ENCODE measurements around the gene OR4X1. TPM values are rescaled to one million over a fixed set of nuclear protein-coding genes. Genes with fewer than 3 reads are reported as not detected.
"Not testable (repeated sequence)": the region's sequence is repeated elsewhere in the genome, so short reads cannot be mapped to it uniquely, and the experiment has no call there.

OR4X1 gene, protein sequence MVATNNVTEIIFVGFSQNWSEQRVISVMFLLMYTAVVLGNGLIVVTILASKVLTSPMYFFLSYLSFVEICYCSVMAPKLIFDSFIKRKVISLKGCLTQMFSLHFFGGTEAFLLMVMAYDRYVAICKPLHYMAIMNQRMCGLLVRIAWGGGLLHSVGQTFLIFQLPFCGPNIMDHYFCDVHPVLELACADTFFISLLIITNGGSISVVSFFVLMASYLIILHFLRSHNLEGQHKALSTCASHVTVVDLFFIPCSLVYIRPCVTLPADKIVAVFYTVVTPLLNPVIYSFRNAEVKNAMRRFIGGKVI
- total RNA-seq = not detected

DNA sequence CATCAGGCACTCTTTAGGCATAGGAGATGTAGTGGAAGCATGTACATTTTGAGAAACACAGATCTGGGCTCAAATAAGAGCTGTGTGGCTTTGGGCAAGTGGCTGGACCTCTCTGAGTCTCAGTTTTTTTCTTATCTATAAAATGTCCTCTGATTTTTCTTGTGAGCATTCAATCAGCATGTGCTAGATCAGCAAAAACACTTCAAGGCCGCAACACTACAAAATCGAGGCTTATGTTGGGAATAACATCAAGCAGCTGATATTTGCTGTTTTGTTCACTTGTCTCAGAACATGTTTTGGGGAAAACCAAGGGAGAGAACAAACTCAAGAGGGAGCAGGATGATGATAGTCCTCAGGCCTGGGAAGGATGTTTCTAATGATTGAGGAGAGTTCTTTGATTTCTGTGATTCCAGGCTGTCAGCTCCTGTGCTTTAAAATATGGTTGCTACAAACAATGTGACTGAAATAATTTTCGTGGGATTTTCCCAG lies at the start of gene OR4X1:
Gene OR4X1, plus strand, starts transcription at position 439 of the 489 bp plus-strand sequence. Its CDS starts 0 bp downstream, at position 439.
- no peak within 1 kb of the TSS for H3K4me3 ChIP-seq
- peaks cover 0 to 4% (median 0%) of the 10 kb centered on the region in 3 donors for H3K9me3 ChIP-seq
- TF ChIP-seq POLR2A (IDR thresholded peaks at IDR 0.05) (no peak), POLR2AphosphoS5 (IDR thresholded peaks at IDR 0.05) (no peak), EP300 (IDR thresholded peaks at IDR 0.05) (no peak)
- TF ChIP-seq, protein P1, sequence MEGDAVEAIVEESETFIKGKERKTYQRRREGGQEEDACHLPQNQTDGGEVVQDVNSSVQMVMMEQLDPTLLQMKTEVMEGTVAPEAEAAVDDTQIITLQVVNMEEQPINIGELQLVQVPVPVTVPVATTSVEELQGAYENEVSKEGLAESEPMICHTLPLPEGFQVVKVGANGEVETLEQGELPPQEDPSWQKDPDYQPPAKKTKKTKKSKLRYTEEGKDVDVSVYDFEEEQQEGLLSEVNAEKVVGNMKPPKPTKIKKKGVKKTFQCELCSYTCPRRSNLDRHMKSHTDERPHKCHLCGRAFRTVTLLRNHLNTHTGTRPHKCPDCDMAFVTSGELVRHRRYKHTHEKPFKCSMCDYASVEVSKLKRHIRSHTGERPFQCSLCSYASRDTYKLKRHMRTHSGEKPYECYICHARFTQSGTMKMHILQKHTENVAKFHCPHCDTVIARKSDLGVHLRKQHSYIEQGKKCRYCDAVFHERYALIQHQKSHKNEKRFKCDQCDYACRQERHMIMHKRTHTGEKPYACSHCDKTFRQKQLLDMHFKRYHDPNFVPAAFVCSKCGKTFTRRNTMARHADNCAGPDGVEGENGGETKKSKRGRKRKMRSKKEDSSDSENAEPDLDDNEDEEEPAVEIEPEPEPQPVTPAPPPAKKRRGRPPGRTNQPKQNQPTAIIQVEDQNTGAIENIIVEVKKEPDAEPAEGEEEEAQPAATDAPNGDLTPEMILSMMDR (IDR thresholded peaks at IDR 0.05) = no peak
- 27% methylated on average over 2 of the region's 3 CpGs; no CpG with 5 or more reads in 1 of the 2 donors for WGBS, 2 donors (ENCODE audit: low coverage in 1 of 2)
- H3K27me3 ChIP-seq = no peaks in the 10 kb centered on the region
- no peak for ATAC-seq
- H3K27ac ChIP-seq = no peak within 1 kb of the TSS
- no peaks in the 10 kb centered on the region for H3K4me1 ChIP-seq
- no peaks in the 10 kb centered on the region for H3K36me3 ChIP-seq

DNA sequence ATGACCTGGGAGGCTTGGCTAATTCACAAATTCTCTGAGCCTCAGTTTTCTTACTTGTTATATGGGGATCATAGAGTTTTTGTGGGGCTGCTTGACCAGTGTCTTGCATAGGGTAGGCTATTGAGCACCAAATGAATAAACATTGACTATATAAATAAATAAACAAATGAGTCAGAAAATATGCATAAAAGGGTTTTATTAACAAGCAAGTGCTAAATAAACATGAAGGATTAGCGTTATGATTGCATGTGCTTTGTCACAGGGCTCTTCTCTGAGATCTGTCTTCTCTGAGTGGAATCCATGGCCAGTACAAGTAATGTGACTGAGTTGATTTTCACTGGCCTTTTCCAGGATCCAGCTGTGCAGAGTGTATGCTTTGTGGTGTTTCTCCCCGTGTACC lies 47.2 kb upstream of the OR4X1 start, which contains the start of gene OR4B1:
Gene OR4B1, plus strand, starts transcription at position 301 of the 400 bp plus-strand sequence. Its CDS starts 0 bp downstream, at position 301.
- no peak within 1 kb of the TSS for H3K4me3 ChIP-seq
- TF ChIP-seq POLR2A (IDR thresholded peaks at IDR 0.05) (no peak), EP300 (IDR thresholded peaks at IDR 0.05) (no peak), POLR2AphosphoS5 (IDR thresholded peaks at IDR 0.05) (no peak)
- TF ChIP-seq, protein P1 (IDR thresholded peaks at IDR 0.05) = no peak
- no peaks in the 10 kb centered on the region for H3K9me3 ChIP-seq
- no peaks in the 10 kb centered on the region for H3K4me1 ChIP-seq
- H3K27ac ChIP-seq = no peak within 1 kb of the TSS
- no peaks in the 10 kb centered on the region for H3K27me3 ChIP-seq
- H3K36me3 ChIP-seq = no peaks in the 10 kb centered on the region
- WGBS, 2 donors (ENCODE audit: low coverage in 1 of 2) = 61 to 65% methylated on average over 2 of the region's 2 CpGs
- ATAC-seq = no peak

DNA sequence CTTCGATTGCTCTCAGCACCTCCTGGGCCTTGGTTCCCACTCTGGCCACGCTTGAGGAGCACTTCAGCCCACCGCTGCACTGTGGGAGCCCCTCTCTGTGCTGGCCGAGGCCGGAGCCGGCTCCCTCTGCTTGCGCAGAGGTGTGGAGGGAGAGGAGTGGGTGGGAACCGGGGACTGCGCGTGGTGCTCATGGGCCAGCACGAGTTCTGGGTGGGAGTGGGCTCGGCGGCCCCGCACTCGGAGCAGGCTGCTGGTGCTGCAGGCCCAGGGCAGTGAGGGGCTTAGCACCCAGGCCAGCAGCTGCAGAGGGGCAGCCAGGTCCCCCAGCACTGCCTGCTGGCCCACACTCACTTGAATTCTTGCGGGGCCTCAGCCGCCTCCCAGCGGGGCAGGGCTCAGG lies 34.9 kb upstream of the OR4X1 start:
- WGBS, 2 donors (ENCODE audit: low coverage in 1 of 2) = no CpG with 5 or more reads among the region's 18 CpGs
- no peak overlapping the region for H3K27ac ChIP-seq
- H3K9me3 ChIP-seq = peaks cover 0 to 22% (median 0%) of the 10 kb centered on the region in 3 donors
- H3K36me3 ChIP-seq = no peaks in the 10 kb centered on the region
- no peak overlapping the region for H3K4me3 ChIP-seq
- no peak for ATAC-seq
- TF ChIP-seq POLR2A (IDR thresholded peaks at IDR 0.05) (no peak), POLR2AphosphoS5 (IDR thresholded peaks at IDR 0.05) (no peak), EP300 (IDR thresholded peaks at IDR 0.05) (no peak)
- TF ChIP-seq, protein P1 (IDR thresholded peaks at IDR 0.05) = no peak
- no peaks in the 10 kb centered on the region for H3K27me3 ChIP-seq
- no peaks in the 10 kb centered on the region for H3K4me1 ChIP-seq

DNA sequence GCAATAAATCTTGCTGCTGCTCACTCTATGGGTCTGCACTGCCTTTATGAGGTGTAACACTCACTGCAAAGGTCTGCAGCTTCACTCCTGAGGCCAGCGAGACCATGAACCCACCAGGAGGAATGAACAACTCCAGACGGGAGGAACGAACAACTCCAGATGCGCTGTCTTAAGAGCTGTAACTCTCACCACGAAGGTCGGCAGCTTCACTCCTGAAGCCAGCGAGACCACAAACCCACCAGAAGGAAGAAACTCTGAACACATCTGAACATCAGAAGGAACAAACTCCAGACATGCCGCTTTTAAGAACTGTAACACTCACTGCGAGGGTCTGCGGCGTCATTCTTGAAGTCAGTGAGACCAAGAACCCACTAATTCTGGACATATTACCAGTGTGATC lies 33.6 kb upstream of the OR4X1 start:
- H3K4me1 ChIP-seq, H3K4me3 ChIP-seq, H3K27ac ChIP-seq, ATAC-seq, H3K36me3 ChIP-seq, H3K27me3 ChIP-seq: not testable (repeated sequence)
- 83% methylated on average over 6 of the region's 11 CpGs; no CpG with 5 or more reads in 1 of the 2 donors for WGBS, 2 donors (ENCODE audit: low coverage in 1 of 2)
- H3K9me3 ChIP-seq = peaks cover 0 to 22% (median 0%) of the 10 kb centered on the region in 3 donors

DNA sequence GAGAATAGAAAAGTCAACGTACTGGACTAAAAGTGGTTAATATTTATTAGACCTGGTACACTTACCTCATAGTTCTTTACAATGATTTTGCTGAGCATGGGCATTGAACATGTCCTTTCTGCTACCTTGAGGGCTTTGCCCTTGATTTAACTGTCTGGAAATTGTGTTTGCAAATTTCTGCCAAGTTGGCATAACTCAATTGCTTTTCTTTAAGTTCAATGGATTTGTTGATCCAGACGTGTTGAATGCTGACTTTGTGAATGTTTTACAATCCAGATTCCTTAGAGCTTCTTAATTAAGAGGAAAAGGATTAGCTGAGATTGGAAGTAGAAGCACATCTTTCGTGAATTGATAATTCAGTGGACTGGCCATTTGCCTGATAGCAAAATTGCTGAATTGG lies 25.9 kb upstream of the OR4X1 start:
- no peaks in the 10 kb centered on the region for H3K36me3 ChIP-seq
- H3K4me3 ChIP-seq = no peak overlapping the region
- 24 to 29% methylated on average over 3 of the region's 3 CpGs for WGBS, 2 donors (ENCODE audit: low coverage in 1 of 2)
- no peak for TF ChIP-seq POLR2A (IDR thresholded peaks at IDR 0.05)
- TF ChIP-seq EP300 (IDR thresholded peaks at IDR 0.05) = no peak
- TF ChIP-seq POLR2AphosphoS5 (IDR thresholded peaks at IDR 0.05) = no peak
- TF ChIP-seq, protein P1 (IDR thresholded peaks at IDR 0.05) = no peak
- H3K9me3 ChIP-seq = peaks cover 0 to 9% (median 0%) of the 10 kb centered on the region in 3 donors
- no peak for ATAC-seq
- no peak overlapping the region for H3K27ac ChIP-seq
- H3K4me1 ChIP-seq = no peaks in the 10 kb centered on the region
- peaks cover 4% of the 10 kb centered on the region for H3K27me3 ChIP-seq

All from gastroesophageal sphincter (tissue), 4 donors.